GM12892 (cell line): ENCODE results near the gene GHSR.

Experiments
- POLR2A ChIP-seq: IDR thresholded peaks from 2 replicates; pipeline ENCODE4 v1.6.1; 2011; ENCODE audit warnings: low read depth, low read length, control low read depth
- POLR2AphosphoS5 ChIP-seq: IDR thresholded peaks from 2 replicates; pipeline ENCODE4 v1.6.1; 2011; ENCODE audit warnings: low read depth, low read length, control low read depth

DNA sequence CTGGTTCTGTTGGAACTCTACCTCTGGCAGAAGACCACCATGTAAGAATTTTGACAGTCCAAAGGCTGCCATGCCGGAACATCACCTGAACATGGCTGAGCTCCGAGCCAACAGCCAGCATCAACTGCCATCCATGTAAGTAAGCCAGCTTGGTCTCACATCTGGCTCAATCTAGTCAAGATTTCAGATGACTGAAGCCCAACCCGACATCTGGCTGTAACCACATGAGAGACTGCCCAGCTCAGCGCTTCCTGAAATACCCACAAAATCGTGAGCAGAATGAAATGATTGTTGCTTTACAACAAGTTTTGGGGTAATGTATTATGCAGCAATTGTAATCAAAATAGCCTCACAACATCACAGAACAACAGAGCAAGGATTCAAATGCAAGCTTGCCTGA lies 32.9 kb downstream of the GHSR start:
- TF ChIP-seq POLR2AphosphoS5 (no peak), POLR2A (no peak)
